Tibial nerve (tissue), 4 donors: ENCODE results near the gene UBASH3A. TPM values are rescaled to one million over a fixed set of nuclear protein-coding genes. Genes with fewer than 3 reads are reported as not detected.

Source experiments
- DNase-seq, 2 donors: peaks; one replicate each; pipeline ENCODE4 v3.0.0-alpha.2; 2019; ENCODE audit warnings: low spot score in 2 of 2
- H3K27ac ChIP-seq, 4 donors: fragments of 200-600 bp; sonication (generic) in 3 of 4; one replicate each; pipeline ENCODE4 v1.5.1; 2017 to 2019; ENCODE audit warnings: mild to moderate bottlenecking in 1 of 4
- H3K27me3 ChIP-seq, 2 donors: fragments of 200-600 bp; sonication (generic) in 1 of 2; one replicate each; pipeline versions ENCODE4 v1.5.1 to v1.6.0; 2017 to 2019
- H3K36me3 ChIP-seq, 3 donors: fragments of 200-600 bp; sonication (generic); one replicate each; pipeline ENCODE4 v1.5.1; 2018 to 2019
- H3K4me1 ChIP-seq, 4 donors: fragments of 200-600 bp; sonication (generic) in 3 of 4; one replicate each; pipeline ENCODE4 v1.5.1; 2017 to 2019
- H3K4me3 ChIP-seq, 4 donors: fragments of 200-600 bp; sonication (generic) in 3 of 4; one replicate each; pipeline ENCODE4 v1.5.1; 2017 to 2019; ENCODE audit warnings: mild to moderate bottlenecking in 1 of 4, moderate library complexity in 1 of 4
- H3K9me3 ChIP-seq, 4 donors: fragments of 200-600 bp; sonication (generic) in 3 of 4; one replicate each; pipeline ENCODE4 v1.5.1; 2017 to 2019
- CTCF ChIP-seq, 5 experiments: fragments of 200-600 bp in 3 of 5; fragments of 450-650 bp in 2 of 5; sonication (generic) in 3 of 5; IDR thresholded peaks; one replicate each; pipeline ENCODE4 v1.5.1; 2016 to 2019; ENCODE audit warnings: antibody characterized with exemption in 5 of 5, mild to moderate bottlenecking in 3 of 5, moderate library complexity in 2 of 5
- EP300 ChIP-seq, 2 donors: sonication (generic); formaldehyde crosslinking; IDR thresholded peaks; one replicate each; pipeline ENCODE4 v1.6.1; 2017; ENCODE audit warnings: antibody characterized with exemption in 2 of 2, mild to moderate bottlenecking in 1 of 2
- POLR2A ChIP-seq, 2 donors: fragments of 450-650 bp; IDR thresholded peaks; one replicate each; pipeline ENCODE4 v1.6.1; 2017; ENCODE audit warnings: antibody characterized with exemption in 2 of 2, mild to moderate bottlenecking in 2 of 2, moderate library complexity in 2 of 2
- WGBS, 2 donors: methylation state at CpG; one replicate each; pipeline ENCODE4 v1.1.5; 2018; 5-methylcytosine and 5-hydroxymethylcytosine counted together
- small RNA-seq: library from RNA; depleted of rRNA; stranded (forward); fragments of <200 nt; gene quantifications from one replicate; pipeline ENCODE3, GENCODE V24; 2016
- total RNA-seq, 4 donors: library from RNA; depleted of rRNA; stranded (reverse); fragments of >200 nt; gene quantifications; one replicate each; pipeline ENCODE4 v1.1.0, GENCODE V29; 2016

UBASH3A gene
- total RNA-seq, 4 donors from 2014 or later, result 0.59 to 5.9 (median 0.90) TPM; not detected in 1

- DNase-seq, result no peak
Observed at GRCh38 chr21:42496839-42497202, 93.1 kb downstream of the UBASH3A start.

More at GRCh38 chr21:42496839-42497202, 93.1 kb downstream of the UBASH3A start:
- peak overlapping the region; percentile 62 to 73 (median 68) for H3K4me3 ChIP-seq
- H3K27me3 ChIP-seq, result no peaks in the 10 kb centered on the region
- no peaks in the 10 kb centered on the region for H3K9me3 ChIP-seq
- H3K4me1 ChIP-seq, result peaks cover 0 to 11% (median 4%) of the 10 kb centered on the region in 4 donors
- TF ChIP-seq POLR2A (IDR thresholded peaks at IDR 0.05) (no peak), EP300 (IDR thresholded peaks at IDR 0.05) (no peak), CTCF (IDR thresholded peaks at IDR 0.05) (no peak)
- 16 to 20% methylated on average over 19 of the region's 19 CpGs for WGBS, 2 donors
- peak overlapping the region; percentile 83 to 94 (median 90) for H3K27ac ChIP-seq
- H3K36me3 ChIP-seq, result no peaks in the 10 kb centered on the region

Small RNA genes within 50 kb of the gene (small RNA-seq; reads per million reads assigned to genes)
- gene RNU6-1149P, result not detected

Other genes starting within 250 kb of the UBASH3A start
- 10 to 100 TPM; 10.5 to 32.8 (median 18.6) TPM for gene ABCG1, start 184.8 kb upstream of the UBASH3A start, total RNA-seq
- 10 to 100 TPM in 2 of 4 donors, 1 to 10 TPM in 2; 4.2 to 21.1 (median 13.4) TPM for gene TFF3, start 88.5 kb upstream of the UBASH3A start, total RNA-seq
- not detected for gene TFF2, start 52.9 kb upstream of the UBASH3A start, total RNA-seq
- not detected for gene TFF1, start 37.4 kb upstream of the UBASH3A start, total RNA-seq
- gene TMPRSS3, start 7.8 kb upstream of the UBASH3A start, total RNA-seq, result not detected
- gene RSPH1, start 92.3 kb downstream of the UBASH3A start, total RNA-seq, result 1 to 10 TPM in 1 of 4 donors, under 1 TPM in 1, not detected in 2; 0.21 to 1.7 TPM
- 1 to 10 TPM; 4.4 to 6.7 (median 5.0) TPM for gene SLC37A1, start 110.0 kb downstream of the UBASH3A start, total RNA-seq
- gene PDE9A, start 249.7 kb downstream of the UBASH3A start, total RNA-seq, result 10 to 100 TPM; 26.7 to 30.6 (median 28.7) TPM